WTC11 (cell line): ENCODE measurements around the gene TNP2.

ENCODE experiments used
- CREB1 ChIP-seq: sonication (generic); formaldehyde crosslinking; IDR thresholded peaks from 2 replicates; pipeline ENCODE4 v1.8.0; 2023; ENCODE audit warnings: mild to moderate bottlenecking, missing genetic modification reagents
- NFYB ChIP-seq: sonication (generic); formaldehyde crosslinking; conservative IDR thresholded peaks from 2 replicates; pipeline ENCODE4 v1.8.0; 2022; ENCODE audit warnings: low read depth, missing genetic modification reagents
- NR1H2 ChIP-seq: sonication (generic); formaldehyde crosslinking; IDR thresholded peaks from 2 replicates; pipeline ENCODE4 v1.9.0; 2021; ENCODE audit warnings: mild to moderate bottlenecking, moderate library complexity, missing genetic modification reagents
- RELA ChIP-seq: sonication (generic); formaldehyde crosslinking; IDR thresholded peaks from 2 replicates; pipeline ENCODE4 v1.8.1; 2022; ENCODE audit warnings: missing genetic modification reagents, mild to moderate bottlenecking, borderline replicate concordance
- TEAD1 ChIP-seq: sonication (generic); formaldehyde crosslinking; IDR thresholded peaks from 2 replicates; pipeline ENCODE4 v1.8.0; 2022; ENCODE audit warnings: mild to moderate bottlenecking, missing genetic modification reagents
- TF ChIP-seq, protein P1 (sequence below): sonication (generic); formaldehyde crosslinking; IDR thresholded peaks from 2 replicates; pipeline ENCODE4 v1.8.1; 2023; ENCODE audit warnings: mild to moderate bottlenecking, missing genetic modification reagents, borderline replicate concordance
- TF ChIP-seq, protein P2 (sequence below): fragments of 250-450 bp; sonication (Bioruptor Pico); IDR thresholded peaks from 2 replicates; pipeline ENCODE4 v2.1.2; 2022; ENCODE audit warnings: mild to moderate bottlenecking, moderate library complexity
- TF ChIP-seq, protein P3 (sequence below): fragments of 200-600 bp; IDR thresholded peaks from 2 replicates; pipeline ENCODE4 v1.8.0; 2022; ENCODE audit warnings: antibody characterized with exemption
- TF ChIP-seq, protein P4 (sequence below): sonication (generic); formaldehyde crosslinking; IDR thresholded peaks from 2 replicates; pipeline ENCODE4 v1.8.1; 2023; ENCODE audit warnings: mild to moderate bottlenecking, missing genetic modification reagents
- TF ChIP-seq, protein P5 (sequence below): sonication (generic); formaldehyde crosslinking; IDR thresholded peaks from 2 replicates; pipeline ENCODE4 v1.8.0; 2022; ENCODE audit warnings: mild to moderate bottlenecking, missing genetic modification reagents

DNA sequence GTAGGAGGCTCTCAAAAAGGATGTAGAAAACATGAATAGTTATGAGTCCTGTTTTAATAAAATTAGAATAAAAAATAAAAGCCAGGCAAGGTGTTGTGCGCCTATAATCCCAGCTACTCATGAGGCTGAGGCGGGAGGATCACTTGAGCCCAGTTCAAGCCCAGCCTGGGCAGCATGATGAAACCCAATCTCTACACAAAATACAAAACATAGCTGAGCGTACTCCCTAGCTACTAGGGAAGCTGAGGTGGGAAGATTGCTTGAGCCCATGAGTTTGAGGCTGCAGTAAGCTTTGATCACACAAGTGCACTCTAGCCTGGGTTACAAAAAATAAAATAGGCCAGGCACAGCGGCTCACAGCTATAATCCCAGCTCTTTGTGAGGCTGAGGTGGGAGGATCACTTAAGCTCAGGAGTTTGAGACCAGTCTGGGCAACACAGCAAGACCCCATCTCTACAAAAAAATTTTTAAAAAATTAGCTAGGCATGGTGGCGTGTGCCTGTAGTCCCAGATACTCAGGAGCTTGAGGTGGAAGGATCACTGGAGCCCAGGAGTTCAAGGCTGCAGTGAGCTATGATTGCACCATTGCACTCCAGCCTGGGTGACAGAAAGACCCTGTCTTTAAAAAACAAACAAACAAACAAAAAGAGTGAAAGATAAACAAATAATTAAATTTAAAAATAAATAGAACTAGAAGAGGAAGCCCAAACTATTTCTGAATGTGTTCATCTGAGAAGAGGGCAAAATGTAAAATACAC is 29.2 kb upstream of the TNP2 start:
- TF ChIP-seq, protein P1, sequence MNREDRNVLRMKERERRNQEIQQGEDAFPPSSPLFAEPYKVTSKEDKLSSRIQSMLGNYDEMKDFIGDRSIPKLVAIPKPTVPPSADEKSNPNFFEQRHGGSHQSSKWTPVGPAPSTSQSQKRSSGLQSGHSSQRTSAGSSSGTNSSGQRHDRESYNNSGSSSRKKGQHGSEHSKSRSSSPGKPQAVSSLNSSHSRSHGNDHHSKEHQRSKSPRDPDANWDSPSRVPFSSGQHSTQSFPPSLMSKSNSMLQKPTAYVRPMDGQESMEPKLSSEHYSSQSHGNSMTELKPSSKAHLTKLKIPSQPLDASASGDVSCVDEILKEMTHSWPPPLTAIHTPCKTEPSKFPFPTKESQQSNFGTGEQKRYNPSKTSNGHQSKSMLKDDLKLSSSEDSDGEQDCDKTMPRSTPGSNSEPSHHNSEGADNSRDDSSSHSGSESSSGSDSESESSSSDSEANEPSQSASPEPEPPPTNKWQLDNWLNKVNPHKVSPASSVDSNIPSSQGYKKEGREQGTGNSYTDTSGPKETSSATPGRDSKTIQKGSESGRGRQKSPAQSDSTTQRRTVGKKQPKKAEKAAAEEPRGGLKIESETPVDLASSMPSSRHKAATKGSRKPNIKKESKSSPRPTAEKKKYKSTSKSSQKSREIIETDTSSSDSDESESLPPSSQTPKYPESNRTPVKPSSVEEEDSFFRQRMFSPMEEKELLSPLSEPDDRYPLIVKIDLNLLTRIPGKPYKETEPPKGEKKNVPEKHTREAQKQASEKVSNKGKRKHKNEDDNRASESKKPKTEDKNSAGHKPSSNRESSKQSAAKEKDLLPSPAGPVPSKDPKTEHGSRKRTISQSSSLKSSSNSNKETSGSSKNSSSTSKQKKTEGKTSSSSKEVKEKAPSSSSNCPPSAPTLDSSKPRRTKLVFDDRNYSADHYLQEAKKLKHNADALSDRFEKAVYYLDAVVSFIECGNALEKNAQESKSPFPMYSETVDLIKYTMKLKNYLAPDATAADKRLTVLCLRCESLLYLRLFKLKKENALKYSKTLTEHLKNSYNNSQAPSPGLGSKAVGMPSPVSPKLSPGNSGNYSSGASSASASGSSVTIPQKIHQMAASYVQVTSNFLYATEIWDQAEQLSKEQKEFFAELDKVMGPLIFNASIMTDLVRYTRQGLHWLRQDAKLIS (CRISPR knock-in tag): no peak
- TF ChIP-seq, protein P2, sequence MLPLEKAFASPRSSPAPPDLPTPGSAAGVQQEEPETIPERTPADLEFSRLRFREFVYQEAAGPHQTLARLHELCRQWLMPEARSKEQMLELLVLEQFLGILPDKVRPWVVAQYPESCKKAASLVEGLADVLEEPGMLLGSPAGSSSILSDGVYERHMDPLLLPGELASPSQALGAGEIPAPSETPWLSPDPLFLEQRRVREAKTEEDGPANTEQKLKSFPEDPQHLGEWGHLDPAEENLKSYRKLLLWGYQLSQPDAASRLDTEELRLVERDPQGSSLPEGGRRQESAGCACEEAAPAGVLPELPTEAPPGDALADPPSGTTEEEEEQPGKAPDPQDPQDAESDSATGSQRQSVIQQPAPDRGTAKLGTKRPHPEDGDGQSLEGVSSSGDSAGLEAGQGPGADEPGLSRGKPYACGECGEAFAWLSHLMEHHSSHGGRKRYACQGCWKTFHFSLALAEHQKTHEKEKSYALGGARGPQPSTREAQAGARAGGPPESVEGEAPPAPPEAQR (CRISPR knock-in tag): no peak
- TF ChIP-seq, protein P3, sequence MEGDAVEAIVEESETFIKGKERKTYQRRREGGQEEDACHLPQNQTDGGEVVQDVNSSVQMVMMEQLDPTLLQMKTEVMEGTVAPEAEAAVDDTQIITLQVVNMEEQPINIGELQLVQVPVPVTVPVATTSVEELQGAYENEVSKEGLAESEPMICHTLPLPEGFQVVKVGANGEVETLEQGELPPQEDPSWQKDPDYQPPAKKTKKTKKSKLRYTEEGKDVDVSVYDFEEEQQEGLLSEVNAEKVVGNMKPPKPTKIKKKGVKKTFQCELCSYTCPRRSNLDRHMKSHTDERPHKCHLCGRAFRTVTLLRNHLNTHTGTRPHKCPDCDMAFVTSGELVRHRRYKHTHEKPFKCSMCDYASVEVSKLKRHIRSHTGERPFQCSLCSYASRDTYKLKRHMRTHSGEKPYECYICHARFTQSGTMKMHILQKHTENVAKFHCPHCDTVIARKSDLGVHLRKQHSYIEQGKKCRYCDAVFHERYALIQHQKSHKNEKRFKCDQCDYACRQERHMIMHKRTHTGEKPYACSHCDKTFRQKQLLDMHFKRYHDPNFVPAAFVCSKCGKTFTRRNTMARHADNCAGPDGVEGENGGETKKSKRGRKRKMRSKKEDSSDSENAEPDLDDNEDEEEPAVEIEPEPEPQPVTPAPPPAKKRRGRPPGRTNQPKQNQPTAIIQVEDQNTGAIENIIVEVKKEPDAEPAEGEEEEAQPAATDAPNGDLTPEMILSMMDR: no peak
- TF ChIP-seq NFYB (CRISPR knock-in tag): no peak
- TF ChIP-seq RELA: no peak
- no peak for TF ChIP-seq CREB1
- TF ChIP-seq NR1H2: no peak
- TF ChIP-seq, protein P4, sequence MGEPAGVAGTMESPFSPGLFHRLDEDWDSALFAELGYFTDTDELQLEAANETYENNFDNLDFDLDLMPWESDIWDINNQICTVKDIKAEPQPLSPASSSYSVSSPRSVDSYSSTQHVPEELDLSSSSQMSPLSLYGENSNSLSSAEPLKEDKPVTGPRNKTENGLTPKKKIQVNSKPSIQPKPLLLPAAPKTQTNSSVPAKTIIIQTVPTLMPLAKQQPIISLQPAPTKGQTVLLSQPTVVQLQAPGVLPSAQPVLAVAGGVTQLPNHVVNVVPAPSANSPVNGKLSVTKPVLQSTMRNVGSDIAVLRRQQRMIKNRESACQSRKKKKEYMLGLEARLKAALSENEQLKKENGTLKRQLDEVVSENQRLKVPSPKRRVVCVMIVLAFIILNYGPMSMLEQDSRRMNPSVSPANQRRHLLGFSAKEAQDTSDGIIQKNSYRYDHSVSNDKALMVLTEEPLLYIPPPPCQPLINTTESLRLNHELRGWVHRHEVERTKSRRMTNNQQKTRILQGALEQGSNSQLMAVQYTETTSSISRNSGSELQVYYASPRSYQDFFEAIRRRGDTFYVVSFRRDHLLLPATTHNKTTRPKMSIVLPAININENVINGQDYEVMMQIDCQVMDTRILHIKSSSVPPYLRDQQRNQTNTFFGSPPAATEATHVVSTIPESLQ (CRISPR knock-in tag): no peak
- TF ChIP-seq, protein P5, sequence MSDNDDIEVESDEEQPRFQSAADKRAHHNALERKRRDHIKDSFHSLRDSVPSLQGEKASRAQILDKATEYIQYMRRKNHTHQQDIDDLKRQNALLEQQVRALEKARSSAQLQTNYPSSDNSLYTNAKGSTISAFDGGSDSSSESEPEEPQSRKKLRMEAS (CRISPR knock-in tag): no peak
- TF ChIP-seq TEAD1 (CRISPR knock-in tag): no peak
